AG04450 (cell line): ENCODE data around the gene SLC12A8. TPM values are rescaled to one million over a fixed set of nuclear protein-coding genes. Genes with fewer than 3 reads are reported as not detected.

Experiments
- CTCF ChIA-PET: fragments of 300-600, 350-600 bp; formaldehyde crosslinking; extraction: SDS; loops from one replicate; lab custom pipeline; 2022; ENCODE audit warnings: antibody characterized with exemption, inconsistent platforms; lab: Charles Lee
- POLR2A ChIA-PET: fragments of 350-600 bp; formaldehyde crosslinking; extraction: SDS; loops from one replicate; lab custom pipeline; 2021; ENCODE audit warnings: antibody characterized with exemption, inconsistent platforms; lab: Yijun Ruan, JAX
- DNase-seq: peaks from one replicate; pipeline ENCODE4 v3.0.0-alpha.2; 2011; ENCODE audit warnings: low read depth, low spot score
- H3K27ac ChIP-seq: one replicate; pipeline ENCODE4 v1.5.1; 2012; ENCODE audit warnings: low read depth, low read length, control low read depth
- H3K27me3 ChIP-seq: one replicate; pipeline ENCODE4 v1.6.0; 2012; ENCODE audit warnings: low read length; ENCODE audit not compliant: control insufficient read depth, insufficient read depth
- H3K4me3 ChIP-seq: 2 replicates; pipeline ENCODE4 v1.5.1; 2011; ENCODE audit warnings: mild to moderate bottlenecking, low read depth, low read length, control low read depth
- H3K9me3 ChIP-seq: 2 replicates; pipeline ENCODE4 v1.5.1; 2012; ENCODE audit warnings: low read length; ENCODE audit not compliant: control insufficient read depth, insufficient read depth
- polyA plus RNA-seq: library from polyadenylated mRNA; depleted of rRNA; stranded (reverse); fragments of >200 nt; gene quantifications from 2 replicates; pipeline ENCODE4 v1.2.3, GENCODE V29; 2011
- TF ChIP-seq, protein P1 (sequence below): IDR thresholded peaks from 2 replicates; pipeline ENCODE4 v1.5.1; 2011; ENCODE audit warnings: low read depth, low read length, control low read depth, inconsistent platforms

The SLC12A8 gene
- polyA plus RNA-seq, 1 experiment = 15.3 TPM

GRCh38 chr3:125212091-125212508 is 448 bp downstream of the SLC12A8 start:
- TF ChIP-seq, protein P1, sequence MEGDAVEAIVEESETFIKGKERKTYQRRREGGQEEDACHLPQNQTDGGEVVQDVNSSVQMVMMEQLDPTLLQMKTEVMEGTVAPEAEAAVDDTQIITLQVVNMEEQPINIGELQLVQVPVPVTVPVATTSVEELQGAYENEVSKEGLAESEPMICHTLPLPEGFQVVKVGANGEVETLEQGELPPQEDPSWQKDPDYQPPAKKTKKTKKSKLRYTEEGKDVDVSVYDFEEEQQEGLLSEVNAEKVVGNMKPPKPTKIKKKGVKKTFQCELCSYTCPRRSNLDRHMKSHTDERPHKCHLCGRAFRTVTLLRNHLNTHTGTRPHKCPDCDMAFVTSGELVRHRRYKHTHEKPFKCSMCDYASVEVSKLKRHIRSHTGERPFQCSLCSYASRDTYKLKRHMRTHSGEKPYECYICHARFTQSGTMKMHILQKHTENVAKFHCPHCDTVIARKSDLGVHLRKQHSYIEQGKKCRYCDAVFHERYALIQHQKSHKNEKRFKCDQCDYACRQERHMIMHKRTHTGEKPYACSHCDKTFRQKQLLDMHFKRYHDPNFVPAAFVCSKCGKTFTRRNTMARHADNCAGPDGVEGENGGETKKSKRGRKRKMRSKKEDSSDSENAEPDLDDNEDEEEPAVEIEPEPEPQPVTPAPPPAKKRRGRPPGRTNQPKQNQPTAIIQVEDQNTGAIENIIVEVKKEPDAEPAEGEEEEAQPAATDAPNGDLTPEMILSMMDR = no peak
- peaks cover 20% of the 10 kb centered on the region for H3K27me3 ChIP-seq
- CTCF ChIA-PET = interaction anchor here (1.2 kb wide), 1 partner anchor 9 kb away, joined by 4 read pairs; no protein-coding TSS in a partner anchor
- H3K4me3 ChIP-seq = peak overlapping the region; percentile 50
- POLR2A ChIA-PET = no interaction called here
- no peak overlapping the region for H3K27ac ChIP-seq
- no peaks in the 10 kb centered on the region; the same call in 1 of the 2 replicates for H3K9me3 ChIP-seq
- DNase-seq = no peak

DNA sequence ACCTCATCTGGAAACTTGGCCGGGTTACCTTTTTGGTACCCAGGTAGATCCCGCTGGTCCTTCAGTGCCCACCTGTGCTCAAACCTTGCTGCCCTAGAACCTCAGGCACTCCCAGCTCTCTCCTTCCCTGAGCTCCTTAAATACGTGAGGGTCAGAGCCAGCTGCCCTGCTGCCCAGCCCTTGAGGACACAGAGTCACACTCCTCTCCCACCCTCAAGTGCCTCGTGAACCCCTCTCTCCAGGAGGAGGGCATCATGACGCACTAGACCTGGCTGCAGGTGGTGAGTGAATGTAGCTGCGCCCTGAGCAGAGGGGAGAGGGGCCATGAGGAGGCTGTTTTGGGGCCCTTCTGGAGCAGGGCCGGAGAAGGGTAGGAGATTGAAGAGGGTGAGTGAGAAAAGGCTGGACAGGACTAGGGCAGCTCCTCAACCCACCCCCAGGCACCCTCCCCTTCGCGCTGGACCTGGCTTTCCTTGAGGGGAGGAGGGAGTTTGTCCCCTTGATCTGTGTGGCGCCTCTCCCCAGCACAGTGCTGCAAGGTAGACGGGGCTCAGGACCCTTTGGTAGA is 941 bp downstream of the SLC12A8 start:
- CTCF ChIA-PET = interaction anchor here (1.2 kb wide), 1 partner anchor 9 kb away, joined by 4 read pairs; no protein-coding TSS in a partner anchor
- no peak for DNase-seq
- H3K4me3 ChIP-seq = no peak overlapping the region

DNA sequence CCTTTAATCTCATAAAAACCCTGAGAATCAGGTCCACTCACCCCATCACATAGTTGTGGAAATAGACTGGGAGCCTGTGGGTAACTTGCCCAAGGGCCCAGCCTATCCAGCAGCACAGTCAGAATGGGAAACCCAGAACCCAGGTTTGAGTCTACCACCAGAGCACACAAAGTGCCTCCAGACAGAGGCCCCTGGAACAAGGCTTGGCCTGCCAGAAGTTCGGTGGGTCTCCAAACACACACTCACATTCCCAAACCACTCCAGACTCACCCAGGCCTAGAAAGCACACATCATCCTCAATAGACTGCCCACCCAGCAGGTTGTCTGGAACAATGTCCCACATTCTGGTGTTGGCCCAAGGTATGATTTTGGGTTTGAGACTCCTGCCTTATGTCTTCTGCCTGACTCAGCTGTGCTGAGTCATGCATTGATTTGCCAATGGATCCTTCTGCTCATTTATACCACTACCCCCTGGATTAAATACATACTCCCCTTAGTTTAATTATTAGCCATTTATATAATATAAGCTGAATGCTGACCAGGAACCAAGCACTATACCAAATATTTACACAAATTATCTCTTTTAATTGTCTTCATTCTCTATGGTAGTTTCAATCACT is 4.5 kb downstream of the SLC12A8 start:
- DNase-seq = no peak
- Histone ChIP-seq H3K27ac (no peak overlapping the region), H3K27me3 (peaks cover 20% of the 10 kb centered on the region), H3K9me3 (no peaks in the 10 kb centered on the region; the same call in 1 of the 2 replicates), H3K4me3 (no peak overlapping the region)
- ChIA-PET POLR2A (interaction anchor here (0.5 kb wide), 1 partner anchor 362 kb away, joined by 3 read pairs; no protein-coding TSS in a partner anchor), CTCF (no interaction called here)
- TF ChIP-seq, protein P1 = no peak

More for the DNA sequence above, 941 bp downstream of the SLC12A8 start:
- POLR2A ChIA-PET = no interaction called here
- TF ChIP-seq, protein P1 = no peak
- Histone ChIP-seq H3K9me3 (no peaks in the 10 kb centered on the region; the same call in 1 of the 2 replicates), H3K27me3 (peaks cover 20% of the 10 kb centered on the region), H3K27ac (no peak overlapping the region)

DNA sequence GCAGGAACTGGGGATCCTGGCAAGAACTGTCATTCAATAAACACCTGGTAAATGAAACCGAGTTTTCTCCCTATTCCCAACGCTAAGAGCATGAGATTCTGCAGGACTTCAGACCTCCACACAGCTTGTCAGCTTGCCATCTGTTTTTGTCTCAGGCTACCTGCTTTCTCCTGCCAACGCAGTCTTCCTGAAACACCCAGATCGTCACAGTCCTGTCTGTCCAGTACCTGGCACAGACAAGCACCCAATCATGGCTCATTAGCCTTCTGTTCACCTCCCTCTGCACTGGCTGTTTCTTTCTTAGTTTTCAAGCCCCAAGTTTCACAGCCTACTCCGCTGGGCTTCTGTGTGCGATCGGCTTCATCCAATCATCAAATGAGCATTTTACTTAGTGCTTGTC is 5.0 kb downstream of the SLC12A8 start:
- no peak for DNase-seq
- POLR2A ChIA-PET = no interaction called here
- Histone ChIP-seq H3K27ac (no peak overlapping the region), H3K27me3 (peaks cover 15% of the 10 kb centered on the region), H3K4me3 (no peak overlapping the region), H3K9me3 (no peaks in the 10 kb centered on the region; the same call in 1 of the 2 replicates)
- TF ChIP-seq, protein P1 = no peak
- CTCF ChIA-PET = no interaction called here

- TF ChIP-seq, protein P1 = no peak
- ChIA-PET CTCF (no interaction called here), POLR2A (no interaction called here)
- H3K9me3 ChIP-seq = no peaks in the 10 kb centered on the region
- H3K27me3 ChIP-seq = peaks cover 10% of the 10 kb centered on the region
- H3K4me3 ChIP-seq = no peak overlapping the region
- H3K27ac ChIP-seq = no peak overlapping the region
- no peak for DNase-seq
Measured at GRCh38 chr3:125206934-125207333, 5.6 kb downstream of the SLC12A8 start.
